Measurements from ENCODE around the gene PROCR.

GRCh38 chr20:35156978-35157377 is 14.9 kb upstream of the PROCR start:
- TF ChIP-seq POLR2AphosphoS5 (IDR thresholded peaks at IDR 0.05; ENCODE audit: insufficient read depth in 1 of 2, low read depth in 1 of 2) (no peak), POLR2A (IDR thresholded peaks at IDR 0.05) (no peak)
